DND-41 (cell line): ENCODE measurements around the gene MEPE.

Experiments
- ATAC-seq: fragments of 200-7000 bp; cut with Tn5 transposase; 3 replicates; pipeline ENCODE4 v1.9.1; 2021; ENCODE audit warnings: low read depth; ENCODE audit not compliant: insufficient read depth
- DNase-seq: peaks from one replicate; pipeline ENCODE4 v3.0.0-alpha.2; 2020
- H2AFZ ChIP-seq: 2 replicates; pipeline ENCODE4 v1.6.0; 2012; ENCODE audit warnings: low read depth, low read length
- H3K27ac ChIP-seq: 2 replicates; pipeline ENCODE4 v1.5.1; 2012; ENCODE audit warnings: low read length, inconsistent platforms
- H3K27me3 ChIP-seq: fragments of 200-600 bp; sonication (generic); 2 replicates; pipeline ENCODE4 v1.6.0; 2012; ENCODE audit warnings: low read length, mild to moderate bottlenecking, inconsistent platforms; ENCODE audit not compliant: insufficient read depth, poor library complexity
- H3K36me3 ChIP-seq: 2 replicates; pipeline ENCODE4 v1.5.1; 2012; ENCODE audit warnings: low read length, inconsistent platforms; ENCODE audit not compliant: insufficient read depth
- H3K4me1 ChIP-seq: 2 replicates; pipeline ENCODE4 v1.5.1; 2012; ENCODE audit warnings: mild to moderate bottlenecking, low read length; ENCODE audit not compliant: insufficient read depth
- H3K4me2 ChIP-seq: 2 replicates; pipeline ENCODE4 v1.6.0; 2012; ENCODE audit warnings: mild to moderate bottlenecking, moderate library complexity, low read length, inconsistent platforms; ENCODE audit not compliant: insufficient read depth
- H3K4me3 ChIP-seq, 2 experiments: fragments of 200-600 bp in 1 of 2; shearing (Covaris generic) in 1 of 2; 2 replicates each; pipeline ENCODE4 v1.5.1; 2012 to 2016; ENCODE audit warnings: inconsistent platforms in 2 of 2, low read length in 2 of 2, mild to moderate bottlenecking in 2 of 2, low read depth in 1 of 2, moderate library complexity in 1 of 2
- H3K79me2 ChIP-seq: 2 replicates; pipeline ENCODE4 v1.6.0; 2012; ENCODE audit warnings: low read length, inconsistent platforms; ENCODE audit not compliant: insufficient read depth
- H3K9ac ChIP-seq: 2 replicates; pipeline ENCODE4 v1.6.0; 2012; ENCODE audit warnings: low read depth, mild to moderate bottlenecking, inconsistent platforms, low read length, moderate library complexity
- H3K9me3 ChIP-seq: 2 replicates; pipeline ENCODE4 v1.5.1; 2012; ENCODE audit warnings: low read length, moderate library complexity, mild to moderate bottlenecking, inconsistent platforms; ENCODE audit not compliant: insufficient read depth, severe bottlenecking
- H4K20me1 ChIP-seq: 2 replicates; pipeline ENCODE4 v1.6.0; 2012; ENCODE audit warnings: low read length; ENCODE audit not compliant: insufficient read depth
- CTCF ChIP-seq: IDR thresholded peaks from 2 replicates; pipeline ENCODE4 v1.5.1; 2012; ENCODE audit warnings: borderline replicate concordance, low read length, moderate library complexity, mild to moderate bottlenecking; ENCODE audit not compliant: poor library complexity, severe bottlenecking; ENCODE audit errors: extremely low read depth
- EZH2 ChIP-seq: IDR thresholded peaks from 3 replicates; pipeline ENCODE4 v1.6.1; 2012; ENCODE audit warnings: borderline replicate concordance, low read depth, mild to moderate bottlenecking, moderate library complexity, low read length, inconsistent platforms; ENCODE audit not compliant: severe bottlenecking

Gene MEPE

DNA sequence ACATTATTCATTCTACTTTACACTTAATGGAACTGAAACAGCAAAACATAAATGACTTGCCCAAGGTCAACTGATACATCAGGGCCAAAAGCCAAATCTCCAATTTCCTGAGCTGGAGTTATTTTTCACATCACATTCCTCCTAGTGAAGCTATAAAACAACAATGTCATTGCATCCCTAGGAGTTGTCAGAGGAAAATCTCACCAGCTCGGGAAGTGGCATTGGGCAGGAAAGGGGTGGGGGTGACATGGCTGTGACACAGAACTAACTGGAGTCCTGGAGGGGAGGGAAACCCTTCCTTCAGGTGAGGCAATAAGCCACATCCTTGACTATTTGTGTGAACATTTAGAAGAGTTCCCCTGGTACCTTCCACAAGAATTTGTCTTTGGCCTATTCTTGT is 47.3 kb downstream of the MEPE start:
- Histone ChIP-seq H3K36me3 (no peaks in the 10 kb centered on the region), H4K20me1 (no peaks in the 10 kb centered on the region), H3K4me3 (no peak overlapping the region), H3K79me2 (no peaks in the 10 kb centered on the region), H2AFZ (no peak overlapping the region), H3K27ac (no peak overlapping the region), H3K9me3 (no peaks in the 10 kb centered on the region), H3K4me1 (no peaks in the 10 kb centered on the region), H3K27me3 (peaks cover 3% of the 10 kb centered on the region), H3K4me2 (no peak overlapping the region), H3K9ac (no peak overlapping the region)
- DNase-seq (no peak), ATAC-seq (no peak)
- TF ChIP-seq CTCF (no peak), EZH2 (no peak)

GRCh38 chr4:87881115-87881514 is 48.3 kb downstream of the MEPE start:
- peaks cover 5% of the 10 kb centered on the region for H3K27me3 ChIP-seq
- no peaks in the 10 kb centered on the region for H4K20me1 ChIP-seq
- DNase-seq (no peak), ATAC-seq (no peak)
- H3K27ac ChIP-seq, result no peak overlapping the region
- no peaks in the 10 kb centered on the region for H3K36me3 ChIP-seq
- H3K79me2 ChIP-seq, result no peaks in the 10 kb centered on the region
- no peaks in the 10 kb centered on the region for H3K9me3 ChIP-seq
- H3K9ac ChIP-seq, result no peak overlapping the region
- H3K4me2 ChIP-seq, result no peak overlapping the region
- no peak overlapping the region for H2AFZ ChIP-seq
- no peaks in the 10 kb centered on the region for H3K4me1 ChIP-seq
- TF ChIP-seq EZH2, result no peak
- TF ChIP-seq CTCF, result no peak
- no peak overlapping the region for H3K4me3 ChIP-seq

- H4K20me1 ChIP-seq, result no peaks in the 10 kb centered on the region
- no peak overlapping the region for H3K9ac ChIP-seq
- no peak overlapping the region for H3K4me2 ChIP-seq
- no peaks in the 10 kb centered on the region for H3K4me1 ChIP-seq
- H3K27ac ChIP-seq, result no peak overlapping the region
- no peaks in the 10 kb centered on the region for H3K9me3 ChIP-seq
- TF ChIP-seq EZH2, result no peak
- TF ChIP-seq CTCF, result no peak
- no peaks in the 10 kb centered on the region for H3K36me3 ChIP-seq
- no peak overlapping the region for H2AFZ ChIP-seq
- DNase-seq, result no peak
- peaks cover 5% of the 10 kb centered on the region for H3K27me3 ChIP-seq
- ATAC-seq, result no peak
- H3K4me3 ChIP-seq, result no peak overlapping the region
- H3K79me2 ChIP-seq, result no peaks in the 10 kb centered on the region
These were observed 49.6 kb downstream of the MEPE start for GRCh38 chr4:87882321-87882720.

GRCh38 chr4:87882861-87883260 is 50.1 kb downstream of the MEPE start:
- H3K79me2 ChIP-seq, result no peaks in the 10 kb centered on the region
- no peak overlapping the region for H3K9ac ChIP-seq
- no peaks in the 10 kb centered on the region for H3K36me3 ChIP-seq
- DNase-seq (no peak), ATAC-seq (no peak)
- H3K4me3 ChIP-seq, result no peak overlapping the region
- no peaks in the 10 kb centered on the region for H3K9me3 ChIP-seq
- H4K20me1 ChIP-seq, result no peaks in the 10 kb centered on the region
- no peak for TF ChIP-seq EZH2
- TF ChIP-seq CTCF, result no peak
- H3K4me1 ChIP-seq, result no peaks in the 10 kb centered on the region
- peaks cover 5% of the 10 kb centered on the region for H3K27me3 ChIP-seq
- H3K4me2 ChIP-seq, result no peak overlapping the region
- H2AFZ ChIP-seq, result no peak overlapping the region
- no peak overlapping the region for H3K27ac ChIP-seq
